GM19438 (cell line): Measurements from ENCODE around the gene RALGAPA1.
"Not testable (repeated sequence)": the region's sequence is repeated elsewhere in the genome, so short reads cannot be mapped to it uniquely, and the experiment has no call there.

Source experiments
- ATAC-seq: cut with Tn5 transposase; IDR thresholded peaks from one replicate; pipeline ENCODE4 v1.9.1; 2021; ENCODE audit warnings: low read depth; ENCODE audit not compliant: unreplicated experiment

Gene RALGAPA1

GRCh38 chr14:35822501-35822900 is 13.4 kb upstream of the RALGAPA1 start:
- no peak for ATAC-seq

- ATAC-seq, result no peak
These were observed 12.7 kb upstream of the RALGAPA1 start for GRCh38 chr14:35821564-35822411.

- ATAC-seq, result no peak
These were observed 10.8 kb upstream of the RALGAPA1 start for GRCh38 chr14:35819591-35820540.

GRCh38 chr14:35818346-35819115 is 9.4 kb upstream of the RALGAPA1 start:
- ATAC-seq, result no peak

- peak; percentile 80 for ATAC-seq
These were observed 5.4 kb upstream of the RALGAPA1 start for GRCh38 chr14:35814371-35815005.

- no peak for ATAC-seq
These were observed 1.9 kb upstream of the RALGAPA1 start for GRCh38 chr14:35810963-35811362.

GRCh38 chr14:35809597-35809996 is 502 bp upstream of the RALGAPA1 start:
- ATAC-seq, result no peak

- ATAC-seq, result no peak
These were observed 938 bp downstream of the RALGAPA1 start for GRCh38 chr14:35808076-35808637.

GRCh38 chr14:35807131-35807961 is 1.7 kb downstream of the RALGAPA1 start:
- ATAC-seq, result no peak

- no peak for ATAC-seq
These were observed 2.8 kb downstream of the RALGAPA1 start for GRCh38 chr14:35806006-35806907.

GRCh38 chr14:35797796-35798195 is 11.3 kb downstream of the RALGAPA1 start:
- ATAC-seq, result no peak

- no peak for ATAC-seq
These were observed 19.4 kb downstream of the RALGAPA1 start for GRCh38 chr14:35789651-35790050.

- no peak for ATAC-seq
These were observed 22.2 kb downstream of the RALGAPA1 start for GRCh38 chr14:35786856-35787255.

- ATAC-seq, result no peak
These were observed 25.4 kb downstream of the RALGAPA1 start for GRCh38 chr14:35783699-35784098.

- ATAC-seq, result no peak
These were observed 29.7 kb downstream of the RALGAPA1 start for GRCh38 chr14:35779368-35779767.

GRCh38 chr14:35777550-35777949 is 31.5 kb downstream of the RALGAPA1 start:
- not testable (repeated sequence) for ATAC-seq

- no peak for ATAC-seq
These were observed 32.3 kb downstream of the RALGAPA1 start for GRCh38 chr14:35776823-35777222.

- ATAC-seq, result not testable (repeated sequence)
These were observed 33.0 kb downstream of the RALGAPA1 start for GRCh38 chr14:35776085-35776484.
